DND-41 (cell line): ENCODE results near the gene SLC2A6.

Experiments used
- CTCF ChIP-seq: IDR thresholded peaks from 2 replicates; pipeline ENCODE4 v1.5.1; 2012; ENCODE audit warnings: borderline replicate concordance, low read length, moderate library complexity, mild to moderate bottlenecking; ENCODE audit not compliant: poor library complexity, severe bottlenecking; ENCODE audit errors: extremely low read depth
- EZH2 ChIP-seq: IDR thresholded peaks from 3 replicates; pipeline ENCODE4 v1.6.1; 2012; ENCODE audit warnings: borderline replicate concordance, low read depth, mild to moderate bottlenecking, moderate library complexity, low read length, inconsistent platforms; ENCODE audit not compliant: severe bottlenecking

DNA sequence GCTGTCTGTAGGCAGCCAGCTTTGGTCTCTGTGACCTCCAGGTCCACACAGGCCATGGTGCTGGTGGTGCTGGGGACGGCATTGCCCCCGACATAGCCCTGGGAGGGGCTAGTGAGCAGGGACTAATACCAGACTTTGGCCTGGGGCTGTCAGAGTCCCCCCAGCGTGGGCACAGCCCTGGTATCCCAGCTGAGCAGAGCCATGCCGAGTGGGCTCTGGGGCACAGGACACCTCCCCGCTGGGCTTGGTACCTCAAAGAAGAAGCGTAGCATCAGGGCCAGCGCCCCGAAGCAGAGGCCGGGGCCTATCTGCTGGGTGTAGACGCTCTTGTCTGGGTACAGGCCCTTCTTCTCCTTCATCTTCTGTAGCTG is 36.3 kb upstream of the SLC2A6 start:
- TF ChIP-seq EZH2 (no peak), CTCF (no peak)
